ENCODE measurements around the gene GNAS.

Gene GNAS

DNA sequence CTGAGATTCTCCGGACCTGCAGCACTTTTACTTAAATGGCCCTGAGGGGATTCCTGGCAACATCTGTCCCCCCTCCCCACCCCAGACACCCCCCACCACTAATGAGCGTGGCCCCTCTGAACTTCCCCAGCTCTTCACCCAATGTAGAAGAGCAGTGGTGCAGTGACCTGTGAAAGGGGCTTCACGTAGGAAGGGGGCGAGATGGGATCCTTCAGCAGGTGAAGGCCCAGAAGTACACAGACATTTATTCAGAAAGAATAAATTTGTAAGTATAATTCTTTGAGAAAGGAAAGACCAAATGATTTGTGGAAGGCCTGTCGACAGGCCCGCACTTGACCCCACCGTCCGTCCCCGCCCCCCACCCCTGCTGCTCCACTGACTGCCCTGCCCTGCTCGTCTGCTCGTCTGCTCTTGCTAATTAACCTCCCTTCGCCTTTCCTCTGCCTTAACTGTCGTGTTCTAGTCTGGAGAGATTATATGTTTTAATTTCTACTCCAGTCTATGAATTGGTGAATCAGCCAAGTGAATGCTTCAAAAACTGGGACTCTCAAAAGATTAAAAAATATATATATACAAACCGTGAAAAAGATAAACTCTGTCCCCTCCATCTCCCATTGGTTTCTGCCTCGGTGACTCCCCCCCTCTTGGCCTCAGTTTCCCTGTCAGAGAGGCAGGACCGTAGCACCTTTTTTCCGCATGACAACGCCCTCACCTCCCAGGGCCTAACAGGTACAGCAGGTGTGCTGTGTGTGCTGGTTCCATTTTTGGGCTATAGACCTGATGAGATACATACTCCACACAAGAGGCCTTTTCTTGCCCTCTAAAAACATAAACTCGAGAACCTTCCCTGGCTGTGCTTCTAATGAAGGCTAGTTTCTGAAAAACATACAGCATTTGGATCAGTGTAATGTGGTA, 49.2 kb downstream of the GNAS start:
- DNase-seq: no peak

DNA sequence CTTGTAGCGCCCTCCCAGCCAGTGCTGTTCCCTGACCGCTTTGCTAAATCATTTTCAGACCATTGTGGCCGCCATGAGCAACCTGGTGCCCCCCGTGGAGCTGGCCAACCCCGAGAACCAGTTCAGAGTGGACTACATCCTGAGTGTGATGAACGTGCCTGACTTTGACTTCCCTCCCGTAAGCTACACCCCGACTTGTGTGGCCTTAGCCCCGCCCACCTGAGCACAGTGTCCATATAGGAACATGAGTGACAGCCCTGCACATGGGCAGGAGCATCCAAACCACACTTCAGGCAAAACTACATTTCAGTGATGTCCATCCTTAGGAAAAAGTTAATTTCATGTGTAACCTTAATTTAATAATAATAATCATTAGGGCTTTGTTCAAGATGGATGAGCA, 51.1 kb downstream of the GNAS start:
- no peak for DNase-seq

DNA sequence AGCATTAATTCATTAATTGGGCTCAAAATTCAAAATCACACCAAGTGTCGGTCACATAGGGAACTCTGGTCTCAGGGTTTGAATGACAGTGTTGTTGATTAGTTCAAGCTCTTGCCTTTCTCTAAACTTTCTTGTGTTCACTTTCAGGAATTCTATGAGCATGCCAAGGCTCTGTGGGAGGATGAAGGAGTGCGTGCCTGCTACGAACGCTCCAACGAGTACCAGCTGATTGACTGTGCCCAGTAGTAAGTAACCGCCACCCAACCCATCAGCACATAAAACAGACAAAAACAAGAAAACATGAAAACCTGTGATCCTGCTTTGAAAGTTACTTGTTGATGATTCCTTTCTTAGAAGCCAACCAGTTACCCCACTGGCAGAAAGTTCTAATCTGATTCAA, 52.7 kb downstream of the GNAS start:
- DNase-seq: no peak

DNA sequence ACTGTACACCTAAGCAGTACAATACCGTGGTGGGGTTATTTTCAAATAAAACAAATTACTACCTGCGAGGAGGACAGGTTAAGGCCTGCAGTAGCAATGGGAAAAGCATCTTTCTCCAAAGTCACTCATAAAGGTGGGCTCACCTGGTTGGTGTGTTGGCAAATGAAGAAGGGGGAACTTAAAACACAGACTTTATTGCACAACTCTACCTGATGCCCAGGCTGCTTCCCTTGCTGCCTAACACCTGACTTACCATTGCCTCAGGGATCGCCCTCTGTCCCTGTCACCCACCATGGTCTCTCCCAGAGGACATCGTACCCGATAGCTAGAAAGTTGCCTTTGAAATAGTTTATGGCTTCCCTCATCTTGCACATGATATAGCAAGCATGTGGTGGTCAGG, 53.6 kb downstream of the GNAS start:
- DNase-seq: no peak

DNA sequence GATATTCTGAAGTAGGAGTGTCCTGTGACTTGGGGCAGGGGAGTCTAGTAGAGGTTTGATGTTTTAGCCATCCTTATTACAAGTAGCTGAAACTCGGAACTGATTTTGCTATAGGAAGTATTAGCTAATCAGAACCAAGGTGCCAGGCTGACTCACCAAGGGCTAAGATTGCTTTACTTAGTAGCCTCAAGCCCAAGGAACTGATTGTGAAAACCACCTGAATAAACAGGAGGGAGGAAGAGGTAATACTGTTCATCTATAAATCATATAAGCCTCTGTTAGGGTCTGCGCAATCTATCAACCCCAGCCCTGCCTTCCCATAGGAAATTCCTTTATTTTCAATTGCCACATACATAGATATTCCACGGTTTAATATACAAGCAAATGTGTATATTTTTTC, 54.4 kb downstream of the GNAS start:
- DNase-seq: no peak

DNA sequence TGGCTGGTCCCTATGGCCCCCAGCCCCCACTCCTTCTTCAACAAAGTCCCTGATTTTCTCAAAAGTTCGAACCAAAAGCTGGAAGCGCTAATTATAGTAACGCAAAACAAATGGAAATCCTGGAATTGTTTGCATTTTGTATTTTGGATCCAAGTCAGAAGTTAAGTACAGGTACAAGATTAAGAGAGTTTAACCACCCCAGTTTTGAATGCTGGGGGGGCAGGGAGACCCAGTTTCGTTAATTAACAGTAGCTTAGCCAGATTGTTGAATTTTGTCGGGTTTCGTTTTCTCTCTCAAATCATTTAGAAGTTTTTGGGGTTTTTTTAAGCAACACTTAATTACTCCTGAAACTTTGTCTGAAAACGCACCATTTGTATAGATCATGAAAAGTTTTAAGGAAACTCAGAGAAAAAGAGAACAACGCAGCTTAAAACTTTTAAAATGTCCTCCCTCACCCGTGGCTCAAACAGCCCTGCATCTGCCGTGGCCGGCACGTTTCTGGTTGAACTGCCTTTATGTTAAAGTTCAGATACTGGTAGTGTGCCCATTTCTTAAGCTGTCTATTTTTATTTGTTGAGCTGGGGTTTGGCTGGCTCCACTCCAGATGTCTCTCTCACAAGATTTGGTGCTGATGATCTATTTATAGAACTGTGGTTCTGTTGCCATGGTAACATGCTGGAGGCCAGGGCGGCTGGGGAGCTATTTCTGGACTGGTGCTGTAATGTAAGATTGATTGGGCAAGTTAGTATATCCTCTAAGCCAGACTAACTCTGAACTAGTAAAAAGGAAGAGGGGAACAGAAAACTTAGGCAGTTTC, 55.0 kb downstream of the GNAS start:
- DNase-seq: peak; percentile 58

DNA sequence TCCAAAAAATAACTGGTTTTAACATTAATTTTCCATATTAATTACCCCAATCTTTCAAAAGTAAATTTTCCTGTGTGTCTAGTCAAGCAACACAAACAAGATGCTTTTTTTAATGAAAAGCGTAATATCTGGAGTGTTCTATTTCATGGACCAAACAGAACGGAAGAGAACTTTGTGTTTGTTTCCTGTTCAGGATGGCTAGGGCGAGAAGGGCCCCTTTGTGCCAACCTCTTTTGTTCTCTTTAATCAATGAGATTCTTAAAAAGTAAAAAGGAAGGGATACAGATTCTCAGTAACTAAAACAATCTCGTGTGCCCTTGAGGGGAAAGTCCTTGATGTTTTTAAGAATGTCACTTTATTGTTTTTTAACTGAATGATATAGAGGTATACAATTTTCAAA, 55.7 kb downstream of the GNAS start:
- DNase-seq: no peak

DNA sequence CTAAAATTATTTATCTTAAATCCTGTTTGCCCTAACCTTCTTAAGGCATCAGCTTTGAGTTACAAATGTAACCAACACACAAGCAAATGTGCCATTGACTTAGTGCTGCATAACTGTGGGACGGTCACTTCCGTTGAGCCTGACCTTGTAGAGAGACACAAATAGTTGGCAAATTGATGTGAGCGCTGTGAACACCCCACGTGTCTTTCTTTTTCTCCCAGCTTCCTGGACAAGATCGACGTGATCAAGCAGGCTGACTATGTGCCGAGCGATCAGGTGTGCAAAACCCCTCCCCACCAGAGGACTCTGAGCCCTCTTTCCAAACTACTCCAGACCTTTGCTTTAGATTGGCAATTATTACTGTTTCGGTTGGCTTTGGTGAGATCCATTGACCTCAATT, 56.4 kb downstream of the GNAS start:
- no peak for DNase-seq

DNA sequence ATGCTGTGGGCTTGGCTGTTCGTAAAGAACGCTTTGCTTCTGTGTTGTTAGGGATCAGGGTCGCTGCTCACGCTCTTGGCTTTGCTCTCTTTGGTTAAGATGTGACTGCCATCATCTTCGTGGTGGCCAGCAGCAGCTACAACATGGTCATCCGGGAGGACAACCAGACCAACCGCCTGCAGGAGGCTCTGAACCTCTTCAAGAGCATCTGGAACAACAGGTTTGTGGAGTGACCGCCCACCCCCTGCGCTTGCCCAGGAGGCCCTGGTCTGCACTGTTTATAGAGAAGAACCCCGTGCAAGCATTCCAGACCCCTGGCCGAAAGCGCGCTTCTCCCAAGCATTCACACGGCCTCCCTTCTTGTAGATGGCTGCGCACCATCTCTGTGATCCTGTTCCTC, 57.1 kb downstream of the GNAS start:
- no peak for DNase-seq

DNA sequence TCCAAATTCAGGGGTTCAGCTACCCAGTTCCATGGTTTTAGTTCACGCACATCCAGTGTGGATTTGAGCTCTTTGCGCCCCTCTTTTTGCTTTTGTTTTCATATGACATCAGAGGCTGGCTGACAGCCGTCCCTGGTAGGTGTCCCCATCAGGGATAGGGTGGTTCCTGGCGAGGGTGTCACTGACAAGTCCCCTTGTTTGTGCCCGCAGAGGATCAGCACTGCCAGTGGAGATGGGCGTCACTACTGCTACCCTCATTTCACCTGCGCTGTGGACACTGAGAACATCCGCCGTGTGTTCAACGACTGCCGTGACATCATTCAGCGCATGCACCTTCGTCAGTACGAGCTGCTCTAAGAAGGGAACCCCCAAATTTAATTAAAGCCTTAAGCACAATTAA, 58.0 kb downstream of the GNAS start:
- DNase-seq: no peak

DNA sequence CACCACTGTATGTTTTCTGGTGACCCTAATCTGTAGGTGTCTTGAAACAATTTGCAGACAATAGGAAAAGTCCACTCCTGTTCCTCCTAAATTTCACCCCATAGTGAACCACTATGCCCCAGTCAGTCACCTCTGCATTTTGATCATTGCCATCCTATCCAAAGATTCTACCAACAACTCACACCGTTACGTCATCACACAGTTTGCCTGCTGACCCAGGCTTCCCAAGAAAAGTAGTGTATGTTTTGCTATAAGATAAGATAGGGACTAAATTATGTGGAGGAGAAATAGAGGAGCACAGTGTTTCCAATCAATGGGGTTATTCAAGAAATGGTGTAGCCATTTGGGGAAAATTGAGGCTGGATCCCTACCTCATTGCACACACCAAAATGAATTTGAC, 58.8 kb downstream of the GNAS start:
- DNase-seq: no peak

DNA sequence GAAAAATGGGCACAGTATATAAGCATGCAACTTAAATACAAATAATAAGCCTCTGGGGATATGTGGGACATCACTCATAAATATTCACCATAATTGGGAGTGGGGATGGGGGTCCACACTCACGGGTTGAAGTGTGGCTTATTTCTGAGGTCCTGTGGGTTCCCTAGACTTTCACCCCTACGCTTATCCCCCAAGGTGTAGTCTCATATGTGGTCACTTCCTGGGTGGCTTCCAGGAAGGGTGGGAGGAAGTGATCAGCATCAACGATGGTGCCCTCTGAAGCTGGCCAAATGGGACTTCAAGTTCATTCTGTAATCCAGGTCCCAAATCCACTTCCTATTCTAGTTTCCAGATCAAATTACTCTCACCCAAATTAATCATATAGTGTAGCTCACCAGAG, 59.5 kb downstream of the GNAS start:
- no peak for DNase-seq

DNA sequence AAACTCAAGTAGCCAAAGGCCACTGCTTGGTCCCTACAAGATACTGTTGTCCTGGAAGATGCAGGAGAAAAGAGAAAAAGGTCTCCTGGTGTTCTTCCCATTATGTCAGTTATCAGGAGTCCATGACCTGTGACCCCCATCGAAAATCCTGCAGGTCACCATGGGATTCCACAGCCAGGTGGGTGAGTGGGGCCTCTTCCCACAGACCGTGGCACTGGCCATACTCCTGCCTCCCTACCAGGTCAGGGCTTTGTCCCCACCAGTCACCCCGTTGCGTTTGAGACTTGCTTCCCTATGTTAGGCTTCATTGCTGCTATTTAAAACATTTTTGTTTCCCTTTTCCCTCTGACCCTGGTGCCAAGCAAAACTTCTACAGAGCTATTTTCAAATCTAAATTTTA, 60.6 kb downstream of the GNAS start:
- no peak for DNase-seq

DNA sequence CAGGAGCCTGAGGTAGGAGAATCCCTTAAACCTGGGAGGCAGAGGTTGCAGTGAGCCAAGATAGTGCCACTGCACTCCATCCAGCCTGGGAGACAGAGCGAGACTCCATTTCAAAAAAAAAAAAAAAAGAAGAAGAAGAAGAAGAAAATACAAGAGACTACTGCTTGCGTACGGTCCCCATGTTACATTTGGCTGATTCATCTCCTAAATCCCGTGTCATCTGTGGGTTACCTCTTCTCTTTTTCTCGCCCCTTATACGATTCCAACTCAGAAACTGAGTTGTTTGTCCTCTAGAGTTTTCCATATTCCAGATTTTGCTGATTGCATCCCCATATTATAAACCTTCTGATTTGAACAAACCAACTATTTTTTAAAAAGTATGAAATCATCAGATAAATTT, 66.1 kb downstream of the GNAS start:
- DNase-seq: no peak

DNA sequence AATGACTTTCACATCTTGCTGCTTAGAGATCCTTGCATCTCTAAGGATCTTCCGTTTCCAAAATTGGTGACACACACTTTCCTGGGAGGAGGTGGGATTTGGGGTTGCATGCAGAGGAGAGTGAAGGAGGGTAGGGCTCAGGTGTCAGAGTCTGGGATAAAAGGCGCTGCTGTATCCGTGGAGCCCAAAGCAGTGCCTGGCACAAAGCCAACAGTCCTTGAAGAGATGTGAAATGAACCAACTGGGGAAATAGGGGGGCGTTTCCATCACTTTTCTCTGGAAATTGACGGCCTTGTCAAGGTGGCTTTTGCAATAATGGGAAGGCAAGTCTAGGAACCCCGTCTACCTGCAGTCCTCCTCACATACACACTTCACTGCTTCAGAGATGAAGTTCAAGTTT, 69.0 kb downstream of the GNAS start:
- peak; percentile 60 for DNase-seq

DNA sequence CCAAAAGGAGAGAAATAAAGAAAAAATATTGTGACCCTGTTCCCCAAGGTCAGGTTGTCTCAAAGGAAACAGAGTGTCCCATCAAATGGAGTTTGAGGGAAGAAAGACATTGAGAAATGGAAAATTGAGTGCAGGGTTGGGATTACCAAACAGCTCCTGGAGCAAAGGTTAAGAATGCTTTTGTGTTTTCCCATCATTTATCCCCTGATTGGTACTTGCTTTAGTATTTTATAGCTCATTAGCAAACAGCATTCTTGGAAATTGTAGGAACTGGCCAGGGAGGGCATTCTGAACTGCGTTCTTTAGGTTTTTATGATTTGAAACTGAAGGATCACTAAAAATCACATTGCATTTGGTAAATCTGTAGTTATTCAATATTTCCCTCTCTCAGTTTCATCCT, 69.5 kb downstream of the GNAS start:
- DNase-seq: no peak

DNA sequence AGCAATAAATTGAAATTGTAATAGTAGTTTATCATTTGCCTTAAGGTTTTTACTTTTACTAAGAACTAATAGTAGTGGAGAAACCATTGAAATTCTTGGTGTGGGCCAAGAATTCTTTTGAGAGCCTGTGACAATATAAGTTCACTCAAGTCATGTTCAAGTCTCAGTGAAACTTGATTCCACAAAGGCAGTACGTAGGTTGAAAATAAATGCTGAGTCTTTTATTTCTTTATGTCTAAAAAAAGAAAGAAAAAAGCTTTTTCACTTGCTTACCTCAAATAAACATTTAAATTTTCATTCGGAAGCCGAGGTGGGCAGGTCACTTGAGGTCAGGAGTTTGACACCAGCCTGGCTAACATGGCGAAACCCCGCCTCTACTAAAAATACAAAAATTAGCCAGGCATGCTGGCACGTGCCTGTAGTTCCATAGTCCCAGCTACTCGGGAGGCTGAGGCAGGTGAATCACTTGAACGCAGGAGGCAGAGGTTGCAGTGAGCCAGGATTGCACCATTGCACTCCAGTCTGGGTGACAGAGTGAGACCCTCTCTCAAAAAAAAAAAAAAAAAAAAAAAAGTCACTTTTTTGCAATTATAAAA, 70.7 kb downstream of the GNAS start:
- no peak for DNase-seq

DNA sequence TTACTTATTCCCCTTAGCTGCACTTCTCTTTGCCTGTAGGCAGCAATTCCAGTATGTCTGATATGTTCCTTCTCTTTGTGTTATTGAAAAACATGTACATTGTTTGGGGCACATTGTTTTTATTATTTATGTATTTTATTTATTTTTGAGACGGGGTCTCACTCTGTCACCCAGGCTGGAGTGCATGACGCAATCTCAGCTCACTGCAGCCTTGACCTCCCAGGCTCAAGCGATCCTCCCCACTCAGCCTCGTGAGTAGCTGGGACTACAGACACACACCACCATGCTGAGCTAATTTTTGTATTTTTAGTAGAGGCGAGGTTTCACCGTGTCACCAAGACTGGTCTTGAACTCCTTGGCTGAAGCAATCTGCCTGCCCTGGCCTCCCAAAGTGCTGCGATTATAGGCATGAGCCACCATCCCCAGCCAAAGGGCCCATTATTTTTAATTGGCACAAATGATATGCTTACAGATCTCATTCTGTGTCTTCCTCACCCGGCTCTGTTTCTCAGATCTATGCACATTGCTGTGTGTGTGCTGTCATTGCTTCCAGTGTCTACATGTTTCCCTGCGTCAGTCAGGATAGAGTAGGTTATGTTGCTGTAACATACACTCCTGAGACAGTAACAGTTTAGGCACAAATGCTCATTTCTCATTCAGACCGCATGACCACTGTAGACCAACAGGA, 74.4 kb downstream of the GNAS start:
- DNase-seq: no peak

DNA sequence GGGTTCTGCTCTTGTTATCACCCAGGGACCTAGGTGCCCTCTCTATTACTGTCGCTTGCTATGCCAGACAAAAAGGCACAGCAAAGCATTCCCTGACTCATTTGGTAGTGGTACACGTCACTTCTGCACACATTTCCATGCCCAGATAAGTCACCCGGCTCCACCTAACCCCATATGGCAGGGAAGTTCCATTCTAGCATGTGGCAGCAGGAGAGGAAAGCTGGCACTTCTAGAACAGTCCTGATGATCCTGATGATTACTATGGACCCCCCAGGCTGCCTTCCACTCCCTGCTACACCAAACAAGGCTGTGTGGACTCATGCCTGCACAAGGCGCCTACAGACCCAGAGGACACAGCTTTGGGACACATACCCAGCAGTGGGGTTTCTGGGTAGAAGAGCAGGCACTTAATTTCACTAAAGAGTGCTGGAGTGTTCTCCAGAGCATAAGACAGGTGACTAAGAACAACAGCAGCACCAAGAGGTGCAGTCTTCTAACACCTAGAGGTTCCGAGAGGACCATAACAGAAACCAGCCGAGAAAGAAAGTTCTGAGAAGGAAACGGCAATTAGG, 75.1 kb downstream of the GNAS start:
- DNase-seq: no peak

DNA sequence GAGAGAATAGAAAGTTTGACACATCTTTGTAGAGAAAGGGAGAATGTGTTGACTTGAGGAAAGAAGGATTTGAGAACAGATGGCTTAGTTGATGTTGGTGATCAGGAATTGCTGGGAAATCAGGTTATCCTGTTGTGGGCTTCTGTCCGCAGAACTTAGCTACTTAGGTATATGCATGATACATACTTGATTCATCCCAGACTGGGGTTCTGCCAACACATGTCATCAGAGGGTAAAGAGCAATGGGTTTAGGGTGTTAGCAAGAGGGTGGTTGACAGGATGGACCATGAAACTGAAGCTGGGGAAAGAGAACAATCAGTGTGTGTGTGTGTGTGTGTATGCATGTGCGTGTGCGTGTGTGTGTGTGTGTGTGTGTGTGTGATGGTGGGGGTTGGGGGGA, 78.0 kb downstream of the GNAS start:
- no peak for DNase-seq

DNA sequence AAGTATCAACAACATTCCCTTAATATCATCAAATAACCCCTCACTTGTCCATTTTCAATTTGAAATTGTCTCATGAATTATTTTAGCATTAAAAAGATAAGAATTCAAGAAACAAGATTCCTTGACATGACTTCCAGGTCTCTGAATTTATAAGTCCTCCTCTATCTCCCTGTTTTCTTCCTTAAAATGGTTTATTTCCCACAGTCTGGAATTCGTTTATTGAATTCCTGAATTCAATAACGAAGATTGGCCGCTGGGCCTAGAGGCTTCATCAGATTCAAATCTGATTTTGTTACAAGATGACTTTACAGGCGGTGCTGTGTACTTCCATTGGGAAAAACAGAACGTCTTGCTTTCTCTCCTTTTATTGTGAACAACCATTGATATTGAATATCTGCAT, 79.7 kb downstream of the GNAS start:
- DNase-seq: no peak

DNA sequence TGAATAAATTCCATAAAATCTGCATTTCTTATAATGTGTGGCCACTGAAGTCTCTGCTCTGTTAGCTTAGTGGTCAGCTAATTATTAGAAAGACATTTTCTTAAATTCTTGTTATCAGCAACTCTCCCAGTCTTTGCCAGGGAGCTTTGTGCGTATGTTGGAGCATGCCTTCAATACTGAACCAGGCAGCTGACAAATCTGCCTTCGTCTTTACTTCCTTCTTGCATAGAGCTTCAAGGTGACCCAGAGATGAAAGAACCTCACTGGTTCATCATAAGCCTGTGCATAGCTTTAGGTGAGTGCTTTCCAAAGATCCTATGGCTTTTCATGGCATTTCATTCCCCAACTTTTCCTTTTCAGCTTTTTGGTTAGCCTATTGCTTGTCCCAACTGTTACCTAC, 85.6 kb downstream of the GNAS start:
- no peak for DNase-seq

DNA sequence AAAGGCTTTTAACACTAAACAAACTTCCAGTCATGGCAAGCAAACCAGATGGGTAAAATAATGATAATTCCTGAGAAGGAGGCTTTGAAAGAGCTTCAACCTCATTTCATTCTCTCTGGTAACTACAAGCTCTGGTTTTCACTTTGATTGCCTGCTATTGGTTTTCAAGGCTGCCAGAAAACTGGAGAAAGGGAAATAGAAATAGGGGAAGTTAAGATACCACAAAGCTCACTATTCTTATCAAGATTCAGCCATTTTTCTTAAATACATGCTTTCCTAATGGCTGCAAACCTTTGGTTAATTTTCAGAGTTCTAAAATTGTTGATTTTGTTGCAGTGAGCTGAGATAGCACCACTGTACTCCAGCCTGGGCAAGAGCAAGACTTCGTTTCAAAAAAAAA, 86.0 kb downstream of the GNAS start:
- no peak for DNase-seq

Measured in COR-L47 (cell line).